Vagina (tissue), 2 donors: ENCODE results near the gene EPHA10.

Source experiments
- POLR2A ChIP-seq, 2 donors: fragments of 450-650 bp; IDR thresholded peaks; one replicate each; pipeline ENCODE4 v1.6.1; 2017; ENCODE audit warnings: antibody characterized with exemption in 2 of 2, mild to moderate bottlenecking in 2 of 2, moderate library complexity in 2 of 2
- POLR2AphosphoS5 ChIP-seq, 2 donors: sonication (generic); formaldehyde crosslinking; IDR thresholded peaks; one replicate each; pipeline ENCODE4 v1.9.0; 2017; ENCODE audit warnings: antibody characterized with exemption in 2 of 2, mild to moderate bottlenecking in 2 of 2, low read depth in 1 of 2; ENCODE audit not compliant: insufficient read depth in 1 of 2
- TF ChIP-seq, protein P1 (sequence below), 3 experiments: fragments of 450-650 bp in 2 of 3; fragments of 200-600 bp in 1 of 3; sonication (generic) in 1 of 3; IDR thresholded peaks; one replicate each; pipeline ENCODE4 v1.5.1; 2017 to 2019; ENCODE audit warnings: antibody characterized with exemption in 3 of 3, mild to moderate bottlenecking in 2 of 3, moderate library complexity in 2 of 3

DNA sequence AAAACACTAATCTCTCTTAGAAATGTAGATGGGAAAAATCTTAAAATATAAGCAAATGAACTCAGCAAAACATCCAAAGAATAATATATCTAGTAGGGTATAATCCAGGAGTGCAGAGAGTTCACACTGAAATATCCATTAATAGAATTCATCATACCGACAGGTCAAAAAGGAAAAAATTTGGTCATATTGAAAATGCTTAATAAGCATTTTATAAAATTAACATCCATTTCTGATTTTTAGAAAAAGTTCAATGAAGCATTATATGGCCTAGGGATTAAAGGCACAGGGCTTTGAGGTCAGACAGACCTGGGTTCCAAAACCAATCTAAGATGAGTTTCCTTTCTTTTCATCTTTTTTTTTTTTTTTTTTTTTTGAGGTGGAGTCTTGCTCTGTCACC is 16.4 kb downstream of the EPHA10 start:
- TF ChIP-seq POLR2AphosphoS5 (IDR thresholded peaks at IDR 0.05; ENCODE audit: insufficient read depth in 1 of 2, low read depth in 1 of 2): no peak
- TF ChIP-seq, protein P1, sequence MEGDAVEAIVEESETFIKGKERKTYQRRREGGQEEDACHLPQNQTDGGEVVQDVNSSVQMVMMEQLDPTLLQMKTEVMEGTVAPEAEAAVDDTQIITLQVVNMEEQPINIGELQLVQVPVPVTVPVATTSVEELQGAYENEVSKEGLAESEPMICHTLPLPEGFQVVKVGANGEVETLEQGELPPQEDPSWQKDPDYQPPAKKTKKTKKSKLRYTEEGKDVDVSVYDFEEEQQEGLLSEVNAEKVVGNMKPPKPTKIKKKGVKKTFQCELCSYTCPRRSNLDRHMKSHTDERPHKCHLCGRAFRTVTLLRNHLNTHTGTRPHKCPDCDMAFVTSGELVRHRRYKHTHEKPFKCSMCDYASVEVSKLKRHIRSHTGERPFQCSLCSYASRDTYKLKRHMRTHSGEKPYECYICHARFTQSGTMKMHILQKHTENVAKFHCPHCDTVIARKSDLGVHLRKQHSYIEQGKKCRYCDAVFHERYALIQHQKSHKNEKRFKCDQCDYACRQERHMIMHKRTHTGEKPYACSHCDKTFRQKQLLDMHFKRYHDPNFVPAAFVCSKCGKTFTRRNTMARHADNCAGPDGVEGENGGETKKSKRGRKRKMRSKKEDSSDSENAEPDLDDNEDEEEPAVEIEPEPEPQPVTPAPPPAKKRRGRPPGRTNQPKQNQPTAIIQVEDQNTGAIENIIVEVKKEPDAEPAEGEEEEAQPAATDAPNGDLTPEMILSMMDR (IDR thresholded peaks at IDR 0.05): no peak
- no peak for TF ChIP-seq POLR2A (IDR thresholded peaks at IDR 0.05)
